ENCODE results near the gene NPDC1. TPM values are rescaled to one million over a fixed set of nuclear protein-coding genes. Genes with fewer than 3 reads are reported as not detected.

The NPDC1 gene
- total RNA-seq, 1 experiment from 2014 or later = 73.9 TPM

DNA sequence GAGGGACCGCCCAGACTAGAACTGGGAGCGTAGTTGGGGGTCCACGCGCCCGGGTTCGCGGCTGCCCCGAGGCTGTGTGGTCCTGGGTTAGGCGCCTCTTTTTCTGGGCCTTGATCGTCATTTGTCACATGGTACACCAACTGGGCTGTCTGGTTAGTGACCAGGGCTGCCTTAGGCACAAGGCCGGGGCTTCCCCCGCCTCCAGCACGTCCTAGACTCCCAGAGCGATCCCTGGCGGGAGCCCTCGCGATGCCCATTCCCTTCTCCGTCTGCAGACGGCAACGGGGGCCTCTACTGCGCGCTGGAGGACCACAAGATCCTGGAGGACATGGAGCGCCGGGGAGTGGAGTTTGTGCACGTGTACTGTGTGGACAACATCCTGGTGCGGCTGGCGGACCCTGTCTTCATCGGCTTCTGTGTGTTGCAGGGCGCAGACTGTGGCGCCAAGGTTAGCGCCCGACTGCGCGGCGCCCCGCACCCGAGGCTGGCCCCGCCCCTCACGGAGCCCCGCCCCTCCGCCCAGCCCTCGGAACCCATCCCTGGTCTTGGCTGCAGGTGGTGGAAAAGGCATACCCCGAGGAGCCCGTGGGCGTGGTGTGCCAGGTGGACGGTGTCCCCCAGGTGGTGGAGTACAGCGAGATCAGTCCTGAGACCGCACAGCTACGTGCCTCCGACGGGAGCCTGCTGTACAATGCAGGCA is 32.9 kb upstream of the NPDC1 start:
- ChIA-PET POLR2A (ENCODE audit: low non-redundant PET) (no interaction called here), CTCF (interaction anchor here (0.9 kb wide), 1 partner anchor 29 kb away, joined by 3 read pairs; no protein-coding TSS in a partner anchor)
- no peak for DNase-seq (ENCODE audit: low spot score)
- no peaks in the 10 kb centered on the region for H3K9me3 ChIP-seq (ENCODE audit: low read depth, low read length, poor library complexity, severe bottlenecking)
- TF ChIP-seq, protein P1, sequence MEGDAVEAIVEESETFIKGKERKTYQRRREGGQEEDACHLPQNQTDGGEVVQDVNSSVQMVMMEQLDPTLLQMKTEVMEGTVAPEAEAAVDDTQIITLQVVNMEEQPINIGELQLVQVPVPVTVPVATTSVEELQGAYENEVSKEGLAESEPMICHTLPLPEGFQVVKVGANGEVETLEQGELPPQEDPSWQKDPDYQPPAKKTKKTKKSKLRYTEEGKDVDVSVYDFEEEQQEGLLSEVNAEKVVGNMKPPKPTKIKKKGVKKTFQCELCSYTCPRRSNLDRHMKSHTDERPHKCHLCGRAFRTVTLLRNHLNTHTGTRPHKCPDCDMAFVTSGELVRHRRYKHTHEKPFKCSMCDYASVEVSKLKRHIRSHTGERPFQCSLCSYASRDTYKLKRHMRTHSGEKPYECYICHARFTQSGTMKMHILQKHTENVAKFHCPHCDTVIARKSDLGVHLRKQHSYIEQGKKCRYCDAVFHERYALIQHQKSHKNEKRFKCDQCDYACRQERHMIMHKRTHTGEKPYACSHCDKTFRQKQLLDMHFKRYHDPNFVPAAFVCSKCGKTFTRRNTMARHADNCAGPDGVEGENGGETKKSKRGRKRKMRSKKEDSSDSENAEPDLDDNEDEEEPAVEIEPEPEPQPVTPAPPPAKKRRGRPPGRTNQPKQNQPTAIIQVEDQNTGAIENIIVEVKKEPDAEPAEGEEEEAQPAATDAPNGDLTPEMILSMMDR (conservative IDR thresholded peaks at IDR 0.05; ENCODE audit: low read depth, low read length) = no peak
- TF ChIP-seq EZH2 (IDR thresholded peaks at IDR 0.05; ENCODE audit: borderline replicate concordance, low read depth, low read length, poor library complexity, severe bottlenecking) = no peak
- H3K4me1 ChIP-seq (ENCODE audit: insufficient read depth, low read length, poor library complexity, severe bottlenecking) = peaks cover 14% of the 10 kb centered on the region
- no peaks in the 10 kb centered on the region for H3K27me3 ChIP-seq (replicated peaks; ENCODE audit: insufficient read depth, low read depth, low read length, poor library complexity)
- H3K27ac ChIP-seq (ENCODE audit: low read depth, low read length, poor library complexity, severe bottlenecking) = no peak overlapping the region
- peaks cover 5% of the 10 kb centered on the region for H3K36me3 ChIP-seq (ENCODE audit: insufficient read depth, low read length, poor library complexity, severe bottlenecking)
- BruUV-seq (replicated peaks) = no TSS peak
- peak overlapping the region; percentile 59 for H3K4me3 ChIP-seq (ENCODE audit: low read depth, low read length, poor library complexity, severe bottlenecking)
- intact Hi-C loops (cut with micrococcal nuclease; ENCODE audit: unreplicated experiment) = no loop called here

GRCh38 chr9:137077758-137078693 is 32.0 kb upstream of the NPDC1 start:
- DNase-seq (ENCODE audit: low spot score) = no peak
- BruUV-seq (replicated peaks) = no TSS peak
- no peaks in the 10 kb centered on the region for H3K9me3 ChIP-seq (ENCODE audit: low read depth, low read length, poor library complexity, severe bottlenecking)
- intact Hi-C loops (cut with micrococcal nuclease; ENCODE audit: unreplicated experiment) = no loop called here
- ChIA-PET CTCF (no interaction called here), POLR2A (ENCODE audit: low non-redundant PET) (no interaction called here)
- peaks cover 5% of the 10 kb centered on the region for H3K4me1 ChIP-seq (ENCODE audit: insufficient read depth, low read length, poor library complexity, severe bottlenecking)
- TF ChIP-seq EZH2 (IDR thresholded peaks at IDR 0.05; ENCODE audit: borderline replicate concordance, low read depth, low read length, poor library complexity, severe bottlenecking) = no peak
- TF ChIP-seq, protein P1 (conservative IDR thresholded peaks at IDR 0.05; ENCODE audit: low read depth, low read length) = no peak
- H3K27ac ChIP-seq (ENCODE audit: low read depth, low read length, poor library complexity, severe bottlenecking) = no peak overlapping the region
- H3K36me3 ChIP-seq (ENCODE audit: insufficient read depth, low read length, poor library complexity, severe bottlenecking) = peaks cover 5% of the 10 kb centered on the region
- H3K4me3 ChIP-seq (ENCODE audit: low read depth, low read length, poor library complexity, severe bottlenecking) = peak overlapping the region; percentile 59
- no peaks in the 10 kb centered on the region for H3K27me3 ChIP-seq (replicated peaks; ENCODE audit: insufficient read depth, low read depth, low read length, poor library complexity)

DNA sequence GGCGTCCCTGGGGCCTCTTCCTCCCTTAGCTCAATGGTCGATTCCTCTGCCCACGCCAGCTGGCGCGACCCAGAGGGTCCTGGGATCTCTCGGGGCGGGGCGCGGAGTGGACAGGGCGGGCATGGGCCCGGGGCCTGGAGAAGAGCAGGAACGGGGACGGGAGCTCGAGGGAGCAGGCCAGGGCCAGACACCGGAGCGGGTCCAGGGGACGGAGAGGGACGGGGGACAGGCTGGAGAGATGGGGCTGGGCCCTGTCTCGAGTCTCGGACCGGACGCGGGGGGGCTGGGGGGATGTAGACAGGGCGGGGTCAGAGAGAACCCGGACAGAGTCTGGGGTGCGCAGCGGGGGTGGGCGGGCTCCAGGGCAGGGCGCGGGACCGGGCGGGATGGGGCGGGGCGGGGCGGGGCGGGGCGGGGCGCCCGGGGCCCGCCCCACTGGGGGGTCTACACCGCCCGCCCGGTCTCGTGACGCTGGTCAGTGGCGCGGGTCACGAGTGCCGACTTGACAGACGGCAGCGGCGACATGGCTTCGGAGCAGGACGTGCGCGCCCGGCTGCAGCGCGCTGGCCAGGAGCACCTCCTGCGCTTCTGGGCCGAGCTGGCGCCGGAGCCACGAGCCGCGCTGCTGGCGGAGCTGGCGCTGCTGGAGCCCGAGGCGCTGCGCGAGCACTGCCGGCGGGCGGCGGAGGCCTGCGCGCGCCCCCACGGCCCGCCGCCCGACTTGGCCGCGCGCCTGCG is 31.2 kb upstream of the NPDC1 start, which contains the start of gene UAP1L1:
UAP1L1 (plus strand) TSS at position 508 of the 738 bp plus-strand sequence; CDS start at position 524, 16 bp downstream.
- peak; percentile 58 for DNase-seq (ENCODE audit: low spot score)
- ChIA-PET POLR2A (ENCODE audit: low non-redundant PET) (no interaction called here), CTCF (interaction anchor here (0.5 to 1.1 kb wide), 2 partner anchors 10 to 27 kb away, joined by 3 read pairs; no protein-coding TSS in a partner anchor)
- TF ChIP-seq, protein P1 (conservative IDR thresholded peaks at IDR 0.05; ENCODE audit: low read depth, low read length) = no peak
- TF ChIP-seq EZH2 (IDR thresholded peaks at IDR 0.05; ENCODE audit: borderline replicate concordance, low read depth, low read length, poor library complexity, severe bottlenecking) = no peak
- H3K27ac ChIP-seq (ENCODE audit: low read depth, low read length, poor library complexity, severe bottlenecking) = no peak within 1 kb of the TSS
- H3K9me3 ChIP-seq (ENCODE audit: low read depth, low read length, poor library complexity, severe bottlenecking) = no peaks in the 10 kb centered on the region
- no peaks in the 10 kb centered on the region for H3K27me3 ChIP-seq (replicated peaks; ENCODE audit: insufficient read depth, low read depth, low read length, poor library complexity)
- peak within 1 kb of the TSS; percentile 59 for H3K4me3 ChIP-seq (ENCODE audit: low read depth, low read length, poor library complexity, severe bottlenecking)
- H3K36me3 ChIP-seq (ENCODE audit: insufficient read depth, low read length, poor library complexity, severe bottlenecking) = peaks cover 5% of the 10 kb centered on the region
- intact Hi-C loops (cut with micrococcal nuclease; ENCODE audit: unreplicated experiment) = no loop called here
- BruUV-seq (replicated peaks) = no TSS peak
- peaks cover 5% of the 10 kb centered on the region for H3K4me1 ChIP-seq (ENCODE audit: insufficient read depth, low read length, poor library complexity, severe bottlenecking)

All from A673 (cell line).